Posterior vena cava (tissue), 2 donors: ENCODE measurements around the gene VSTM5. TPM values are rescaled to one million over a fixed set of nuclear protein-coding genes. Genes with fewer than 3 reads are reported as not detected.

ENCODE experiments used
- total RNA-seq, 2 donors: library from RNA; stranded (reverse); fragmentation: NEBNext Ultra II Directional; extraction: Animal tissue kit (Norgen Biotek cat#: 25700); gene quantifications; one replicate each; pipeline ENCODE4 v1.2.1, GENCODE V29; 2021
- donor health status: DM: yes; HTN: yes; CAD: no.
- donor health status: DM: yes; HTN: yes; CAD: no.

Gene VSTM5
- total RNA-seq, 2 donors from 2014 or later: 0.10 to 1.0 TPM

Other genes starting within 250 kb of the VSTM5 start
- gene CEP295, start 188.9 kb downstream of the VSTM5 start, total RNA-seq: 1 to 10 TPM; 8.0 to 9.1 TPM
- gene TAF1D, start 109.1 kb downstream of the VSTM5 start, total RNA-seq: 10 to 100 TPM; 72.5 to 98.5 TPM
- gene C11orf54, start 108.9 kb downstream of the VSTM5 start, total RNA-seq: 10 to 100 TPM; 16.8 to 19.9 TPM
- 10 to 100 TPM; 20.6 to 21.2 TPM for gene MED17, start 66.3 kb downstream of the VSTM5 start, total RNA-seq
- not detected for gene HEPHL1, start 170.7 kb upstream of the VSTM5 start, total RNA-seq